ENCODE data around the gene RAB33A.

RAB33A gene

GRCh38 chrX:130172127-130172845 lies 524 bp downstream of the RAB33A start:
- peak overlapping the region; percentile 64 to 69 for H3K4me3 ChIP-seq (ENCODE audit: low read length in 2 of 2)
- H3K36me3 ChIP-seq (ENCODE audit: control insufficient read depth in 2 of 2, insufficient read depth in 2 of 2, low read length in 2 of 2) = no peaks in the 10 kb centered on the region
- H3K4me1 ChIP-seq (ENCODE audit: control insufficient read depth, insufficient read depth, low read length) = peaks cover 13% of the 10 kb centered on the region
- peaks cover 0 to 14% of the 10 kb centered on the region in 2 donors for H3K27me3 ChIP-seq (ENCODE audit: control insufficient read depth in 1 of 2, insufficient read depth in 2 of 2, low read length in 2 of 2)
- no peaks in the 10 kb centered on the region for H3K9me3 ChIP-seq (ENCODE audit: control insufficient read depth in 2 of 2, low read length in 2 of 2)
- H3K9ac ChIP-seq (ENCODE audit: low read length in 2 of 2) = no peak overlapping the region
- H3K27ac ChIP-seq (ENCODE audit: low read length) = no peak overlapping the region

- peaks cover 13% of the 10 kb centered on the region for H3K4me1 ChIP-seq (ENCODE audit: control insufficient read depth, insufficient read depth, low read length)
- H3K36me3 ChIP-seq (ENCODE audit: control insufficient read depth in 2 of 2, insufficient read depth in 2 of 2, low read length in 2 of 2) = no peaks in the 10 kb centered on the region
- no peak overlapping the region for H3K9ac ChIP-seq (ENCODE audit: low read length in 2 of 2)
- peaks cover 0 to 18% of the 10 kb centered on the region in 2 donors for H3K27me3 ChIP-seq (ENCODE audit: control insufficient read depth in 1 of 2, insufficient read depth in 2 of 2, low read length in 2 of 2)
- H3K4me3 ChIP-seq (ENCODE audit: low read length in 2 of 2) = no peak overlapping the region
- H3K9me3 ChIP-seq (ENCODE audit: control insufficient read depth in 2 of 2, low read length in 2 of 2) = no peaks in the 10 kb centered on the region
- no peak overlapping the region for H3K27ac ChIP-seq (ENCODE audit: low read length)
Measured at GRCh38 chrX:130173190-130173895, 1.6 kb downstream of the RAB33A start.

- no peak overlapping the region for H3K9ac ChIP-seq (ENCODE audit: low read length in 2 of 2)
Measured at GRCh38 chrX:130174045-130174704, 2.4 kb downstream of the RAB33A start.

GRCh38 chrX:130174937-130175336 lies 3.2 kb downstream of the RAB33A start:
- Histone ChIP-seq H3K36me3 (ENCODE audit: control insufficient read depth in 2 of 2, insufficient read depth in 2 of 2, low read length in 2 of 2) (no peaks in the 10 kb centered on the region), H3K9ac (ENCODE audit: low read length in 2 of 2) (no peak overlapping the region), H3K4me3 (ENCODE audit: low read length in 2 of 2) (no peak overlapping the region), H3K27ac (ENCODE audit: low read length) (no peak overlapping the region), H3K27me3 (ENCODE audit: control insufficient read depth in 1 of 2, insufficient read depth in 2 of 2, low read length in 2 of 2) (peaks cover 0 to 21% of the 10 kb centered on the region in 2 donors), H3K9me3 (ENCODE audit: control insufficient read depth in 2 of 2, low read length in 2 of 2) (no peaks in the 10 kb centered on the region), H3K4me1 (ENCODE audit: control insufficient read depth, insufficient read depth, low read length) (peaks cover 13% of the 10 kb centered on the region)

More at GRCh38 chrX:130174045-130174704, 2.4 kb downstream of the RAB33A start:
- peaks cover 13% of the 10 kb centered on the region for H3K4me1 ChIP-seq (ENCODE audit: control insufficient read depth, insufficient read depth, low read length)
- no peaks in the 10 kb centered on the region for H3K9me3 ChIP-seq (ENCODE audit: control insufficient read depth in 2 of 2, low read length in 2 of 2)
- no peaks in the 10 kb centered on the region for H3K36me3 ChIP-seq (ENCODE audit: control insufficient read depth in 2 of 2, insufficient read depth in 2 of 2, low read length in 2 of 2)
- H3K4me3 ChIP-seq (ENCODE audit: low read length in 2 of 2) = no peak overlapping the region
- no peak overlapping the region for H3K27ac ChIP-seq (ENCODE audit: low read length)
- peaks cover 0 to 19% of the 10 kb centered on the region in 2 donors for H3K27me3 ChIP-seq (ENCODE audit: control insufficient read depth in 1 of 2, insufficient read depth in 2 of 2, low read length in 2 of 2)

- Histone ChIP-seq H3K36me3 (ENCODE audit: control insufficient read depth in 2 of 2, insufficient read depth in 2 of 2, low read length in 2 of 2) (no peaks in the 10 kb centered on the region), H3K27ac (ENCODE audit: low read length) (no peak overlapping the region), H3K27me3 (ENCODE audit: control insufficient read depth in 1 of 2, insufficient read depth in 2 of 2, low read length in 2 of 2) (peaks cover 0 to 21% of the 10 kb centered on the region in 2 donors), H3K9ac (ENCODE audit: low read length in 2 of 2) (no peak overlapping the region), H3K4me3 (ENCODE audit: low read length in 2 of 2) (no peak overlapping the region), H3K9me3 (ENCODE audit: control insufficient read depth in 2 of 2, low read length in 2 of 2) (no peaks in the 10 kb centered on the region), H3K4me1 (ENCODE audit: control insufficient read depth, insufficient read depth, low read length) (peaks cover 9% of the 10 kb centered on the region)
Measured at GRCh38 chrX:130176354-130176776, 4.6 kb downstream of the RAB33A start.

- Histone ChIP-seq H3K4me1 (ENCODE audit: control insufficient read depth, insufficient read depth, low read length) (peaks cover 7% of the 10 kb centered on the region), H3K36me3 (ENCODE audit: control insufficient read depth in 2 of 2, insufficient read depth in 2 of 2, low read length in 2 of 2) (no peaks in the 10 kb centered on the region), H3K9me3 (ENCODE audit: control insufficient read depth in 2 of 2, low read length in 2 of 2) (no peaks in the 10 kb centered on the region), H3K27ac (ENCODE audit: low read length) (no peak overlapping the region), H3K4me3 (ENCODE audit: low read length in 2 of 2) (no peak overlapping the region), H3K27me3 (ENCODE audit: control insufficient read depth in 1 of 2, insufficient read depth in 2 of 2, low read length in 2 of 2) (peaks cover 0 to 21% of the 10 kb centered on the region in 2 donors), H3K9ac (ENCODE audit: low read length in 2 of 2) (no peak overlapping the region)
Measured at GRCh38 chrX:130176942-130177341, 5.2 kb downstream of the RAB33A start.

- H3K36me3 ChIP-seq (ENCODE audit: control insufficient read depth in 2 of 2, insufficient read depth in 2 of 2, low read length in 2 of 2) = no peaks in the 10 kb centered on the region
- H3K27me3 ChIP-seq (ENCODE audit: control insufficient read depth in 1 of 2, insufficient read depth in 2 of 2, low read length in 2 of 2) = peaks cover 0 to 14% of the 10 kb centered on the region in 2 donors
- no peaks in the 10 kb centered on the region for H3K9me3 ChIP-seq (ENCODE audit: control insufficient read depth in 2 of 2, low read length in 2 of 2)
- peaks cover under 1% of the 10 kb centered on the region for H3K4me1 ChIP-seq (ENCODE audit: control insufficient read depth, insufficient read depth, low read length)
- H3K27ac ChIP-seq (ENCODE audit: low read length) = no peak overlapping the region
- H3K9ac ChIP-seq (ENCODE audit: low read length in 2 of 2) = no peak overlapping the region
- no peak overlapping the region for H3K4me3 ChIP-seq (ENCODE audit: low read length in 2 of 2)
Measured at GRCh38 chrX:130179170-130179569, 7.4 kb downstream of the RAB33A start.

GRCh38 chrX:130179579-130180215 lies 7.9 kb downstream of the RAB33A start:
- no peak overlapping the region for H3K27ac ChIP-seq (ENCODE audit: low read length)
- no peak overlapping the region for H3K4me3 ChIP-seq (ENCODE audit: low read length in 2 of 2)
- H3K36me3 ChIP-seq (ENCODE audit: control insufficient read depth in 2 of 2, insufficient read depth in 2 of 2, low read length in 2 of 2) = no peaks in the 10 kb centered on the region

GRCh38 chrX:130184168-130184567 lies 12.4 kb downstream of the RAB33A start:
- H3K36me3 ChIP-seq (ENCODE audit: control insufficient read depth in 2 of 2, insufficient read depth in 2 of 2, low read length in 2 of 2) = no peaks in the 10 kb centered on the region
- no peaks in the 10 kb centered on the region for H3K4me1 ChIP-seq (ENCODE audit: control insufficient read depth, insufficient read depth, low read length)
- no peak overlapping the region for H3K9ac ChIP-seq (ENCODE audit: low read length in 2 of 2)
- peaks cover 0 to 5% of the 10 kb centered on the region in 2 donors for H3K27me3 ChIP-seq (ENCODE audit: control insufficient read depth in 1 of 2, insufficient read depth in 2 of 2, low read length in 2 of 2)
- no peaks in the 10 kb centered on the region for H3K9me3 ChIP-seq (ENCODE audit: control insufficient read depth in 2 of 2, low read length in 2 of 2)
- no peak overlapping the region for H3K27ac ChIP-seq (ENCODE audit: low read length)
- H3K4me3 ChIP-seq (ENCODE audit: low read length in 2 of 2) = no peak overlapping the region

More at GRCh38 chrX:130179579-130180215, 7.9 kb downstream of the RAB33A start:
- no peaks in the 10 kb centered on the region for H3K9me3 ChIP-seq (ENCODE audit: control insufficient read depth in 2 of 2, low read length in 2 of 2)
- no peaks in the 10 kb centered on the region for H3K4me1 ChIP-seq (ENCODE audit: control insufficient read depth, insufficient read depth, low read length)
- peaks cover 0 to 12% of the 10 kb centered on the region in 2 donors for H3K27me3 ChIP-seq (ENCODE audit: control insufficient read depth in 1 of 2, insufficient read depth in 2 of 2, low read length in 2 of 2)
- no peak overlapping the region for H3K9ac ChIP-seq (ENCODE audit: low read length in 2 of 2)

- H3K4me1 ChIP-seq (ENCODE audit: control insufficient read depth, insufficient read depth, low read length) = no peaks in the 10 kb centered on the region
- H3K9me3 ChIP-seq (ENCODE audit: control insufficient read depth in 2 of 2, low read length in 2 of 2) = no peaks in the 10 kb centered on the region
- no peak overlapping the region for H3K4me3 ChIP-seq (ENCODE audit: low read length in 2 of 2)
- H3K36me3 ChIP-seq (ENCODE audit: control insufficient read depth in 2 of 2, insufficient read depth in 2 of 2, low read length in 2 of 2) = no peaks in the 10 kb centered on the region
- H3K27me3 ChIP-seq (ENCODE audit: control insufficient read depth in 1 of 2, insufficient read depth in 2 of 2, low read length in 2 of 2) = peaks cover 0 to 5% of the 10 kb centered on the region in 2 donors
- H3K27ac ChIP-seq (ENCODE audit: low read length) = no peak overlapping the region
- no peak overlapping the region for H3K9ac ChIP-seq (ENCODE audit: low read length in 2 of 2)
Measured at GRCh38 chrX:130184857-130185256, 13.1 kb downstream of the RAB33A start.
